Right atrium auricular region (tissue), 2 donors: Measurements from ENCODE around the gene TP73. TPM values are rescaled to one million over a fixed set of nuclear protein-coding genes. Genes with fewer than 3 reads are reported as not detected.

Experiments used
- DNase-seq: peaks from one replicate; pipeline ENCODE4 v3.0.0-alpha.2; 2019; ENCODE audit warnings: low spot score
- H3K27ac ChIP-seq, 2 donors: fragments of 200-600 bp; sonication (generic); 1 replicate in 1 of 2; 2 replicates in 1 of 2; pipeline ENCODE4 v1.5.1; 2016 to 2019
- H3K27me3 ChIP-seq, 2 donors: fragments of 200-600 bp; sonication (generic); one replicate each; pipeline versions ENCODE4 v1.5.1 to v1.6.0; 2017 to 2019
- H3K36me3 ChIP-seq: fragments of 200-600 bp; sonication (generic); one replicate; pipeline ENCODE4 v1.5.1; 2016
- H3K4me1 ChIP-seq, 2 donors: fragments of 200-600 bp; sonication (generic); one replicate each; pipeline versions ENCODE4 v1.5.1 to v1.6.0; 2017 to 2019
- H3K4me3 ChIP-seq, 2 donors: fragments of 200-600 bp; sonication (generic); 1 replicate in 1 of 2; 2 replicates in 1 of 2; pipeline ENCODE4 v1.5.1; 2017 to 2019; ENCODE audit warnings: mild to moderate bottlenecking in 1 of 2, moderate library complexity in 1 of 2
- H3K9me3 ChIP-seq, 2 donors: fragments of 200-600 bp; sonication (generic); one replicate each; pipeline ENCODE4 v1.5.1; 2019
- CTCF ChIP-seq, 2 donors: fragments of 200-600 bp; sonication (generic); IDR thresholded peaks; one replicate each; pipeline ENCODE4 v1.5.1; 2019; ENCODE audit warnings: antibody characterized with exemption in 2 of 2
- total RNA-seq, 2 donors: library from RNA; depleted of rRNA; stranded (reverse); fragments of >200 nt; gene quantifications; one replicate each; pipeline ENCODE4 v1.1.0, GENCODE V29; 2016

Gene TP73
- total RNA-seq, 2 donors from 2014 or later: 0.16 TPM; not detected in 1

DNA sequence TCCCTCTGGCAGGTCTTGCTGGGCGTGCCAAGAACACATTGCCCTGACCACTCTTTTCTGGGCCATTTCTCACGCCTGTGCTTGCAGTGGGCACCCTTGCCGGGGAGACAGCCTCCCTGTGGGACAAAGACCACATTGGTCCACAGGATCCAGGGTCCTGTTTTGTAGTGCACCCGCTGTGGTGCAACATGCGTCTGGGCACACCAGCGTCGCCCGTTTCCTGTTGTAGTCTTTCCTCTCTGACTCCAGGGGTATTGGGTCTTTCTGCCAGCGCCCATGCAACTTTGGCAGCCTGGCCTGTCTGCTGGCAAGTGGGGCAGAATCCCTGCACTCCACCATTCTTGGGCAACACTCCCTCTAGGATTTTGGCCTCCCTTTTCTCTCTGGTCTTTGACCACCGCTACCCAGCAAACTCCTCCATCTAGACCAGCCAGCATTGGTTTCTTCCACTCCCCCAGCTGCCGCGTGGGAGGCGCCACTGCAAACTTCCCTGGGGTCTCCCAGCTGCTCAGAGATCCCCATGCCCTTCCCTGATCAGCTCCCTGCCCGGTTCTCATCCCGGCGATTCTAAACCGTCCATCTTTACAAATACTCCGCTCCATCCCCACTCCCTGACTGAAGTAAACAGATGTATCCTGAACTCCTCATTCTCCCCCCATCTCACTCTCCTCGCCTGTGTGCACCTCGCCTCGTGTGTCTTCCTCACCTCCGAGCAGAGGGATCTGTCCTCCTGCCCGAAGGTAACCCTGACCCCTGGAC, 28.7 kb upstream of the TP73 start:
- DNase-seq: no peak
- Histone ChIP-seq H3K4me1 (peaks cover 0 to 32% of the 10 kb centered on the region in 2 donors), H3K27ac (peak overlapping the region; percentile 57 to 81)

DNA sequence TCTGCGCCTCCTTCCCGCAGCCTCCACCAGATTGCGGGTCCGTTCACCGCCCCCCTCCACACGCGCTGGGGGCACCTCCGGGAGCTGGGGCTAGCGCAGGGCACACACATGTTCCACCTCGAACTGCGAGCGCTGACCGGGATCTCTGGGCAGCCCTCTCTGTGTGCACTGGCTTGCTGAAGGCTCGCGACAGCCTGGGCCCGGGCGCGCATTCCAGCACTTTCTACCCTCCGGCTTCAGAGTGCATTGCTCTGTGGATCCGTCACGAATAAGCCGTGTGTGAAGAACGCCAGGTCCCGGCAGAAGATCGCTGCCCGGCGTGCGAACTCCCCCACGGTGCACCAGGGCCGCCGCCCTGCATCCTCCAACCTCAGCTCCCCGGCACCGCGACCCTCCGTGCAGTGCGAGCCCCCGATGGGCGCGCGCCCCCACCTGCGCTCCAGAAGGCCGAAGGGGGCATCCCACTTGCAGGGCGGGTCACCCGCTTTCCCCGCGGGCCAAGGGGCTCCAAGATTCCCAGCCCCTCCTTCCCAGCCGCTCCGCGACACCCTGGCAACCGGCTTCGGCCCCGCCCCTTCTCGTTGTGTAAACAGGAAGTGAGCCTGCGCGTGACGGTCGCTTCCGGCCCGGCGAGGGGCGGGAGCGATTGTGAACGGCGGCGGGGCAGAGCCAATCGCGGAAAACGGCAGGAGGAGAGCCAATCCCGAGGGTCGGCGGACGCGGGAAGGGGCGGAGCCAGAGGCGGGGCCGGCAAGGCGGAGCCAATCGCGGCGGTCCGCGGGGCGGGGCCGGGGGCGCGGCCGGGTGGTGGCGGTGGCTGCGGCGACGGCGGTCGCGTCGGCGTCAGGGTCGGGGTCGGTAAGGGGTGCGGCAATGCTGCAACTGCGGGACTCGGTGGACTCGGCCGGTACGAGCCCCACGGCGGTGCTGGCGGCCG, 27.8 kb upstream of the TP73 start, which contains the start of gene TPRG1L:
Gene TPRG1L, plus strand, starts transcription at position 816 of the 937 bp plus-strand sequence. Its CDS starts 58 bp downstream, at position 874.
- peak; percentile 98 for DNase-seq
- no peaks in the 10 kb centered on the region for H3K27me3 ChIP-seq
- H3K9me3 ChIP-seq: no peaks in the 10 kb centered on the region
- H3K27ac ChIP-seq: peak within 1 kb of the TSS; percentile 71 to 81
- H3K4me1 ChIP-seq: peaks cover 0 to 24% of the 10 kb centered on the region in 2 donors
- H3K36me3 ChIP-seq: peaks cover 22% of the 10 kb centered on the region
- no peak for TF ChIP-seq CTCF (IDR thresholded peaks at IDR 0.05)
- peak within 1 kb of the TSS; percentile 87 to 98 for H3K4me3 ChIP-seq

More for the DNA sequence above, 28.7 kb upstream of the TP73 start:
- no peak for TF ChIP-seq CTCF (IDR thresholded peaks at IDR 0.05)
- Histone ChIP-seq H3K9me3 (no peaks in the 10 kb centered on the region), H3K27me3 (no peaks in the 10 kb centered on the region), H3K36me3 (peaks cover 14% of the 10 kb centered on the region), H3K4me3 (peak overlapping the region; percentile 87 to 98)

GRCh38 chr1:3625151-3625907, 27.0 kb upstream of the TP73 start:
- no peak for TF ChIP-seq CTCF (IDR thresholded peaks at IDR 0.05)
- Histone ChIP-seq H3K4me1 (peaks cover 0 to 24% of the 10 kb centered on the region in 2 donors), H3K27ac (peak overlapping the region; percentile 67 to 71), H3K9me3 (no peaks in the 10 kb centered on the region), H3K4me3 (peak overlapping the region; percentile 87 to 98), H3K36me3 (peaks cover 31% of the 10 kb centered on the region), H3K27me3 (no peaks in the 10 kb centered on the region)
- DNase-seq: no peak

DNA sequence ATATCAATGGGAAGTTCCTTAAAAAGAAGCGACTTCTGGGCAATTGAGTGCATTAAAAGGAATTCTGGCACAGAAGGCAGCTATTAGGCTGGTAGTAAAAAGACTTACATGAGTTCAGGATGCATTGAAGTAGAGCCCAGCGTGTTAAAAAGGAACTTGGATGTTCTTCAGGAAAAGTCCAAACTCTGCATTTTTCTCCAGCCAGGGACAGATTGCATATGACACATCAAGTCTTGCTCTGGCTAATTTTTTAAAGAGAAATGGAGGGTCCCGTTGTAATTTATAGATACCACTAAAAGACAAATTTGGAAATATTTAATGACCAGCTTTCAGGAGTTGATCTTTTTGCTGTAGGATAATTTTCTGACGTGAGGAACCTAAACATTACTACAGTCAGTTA, 26.3 kb upstream of the TP73 start:
- H3K27me3 ChIP-seq: no peaks in the 10 kb centered on the region
- peaks cover 0 to 24% of the 10 kb centered on the region in 2 donors for H3K4me1 ChIP-seq
- H3K36me3 ChIP-seq: peaks cover 32% of the 10 kb centered on the region
- no peak for TF ChIP-seq CTCF (IDR thresholded peaks at IDR 0.05)
- no peak overlapping the region for H3K27ac ChIP-seq
- H3K4me3 ChIP-seq: no peak overlapping the region
- no peak for DNase-seq
- H3K9me3 ChIP-seq: no peaks in the 10 kb centered on the region

DNA sequence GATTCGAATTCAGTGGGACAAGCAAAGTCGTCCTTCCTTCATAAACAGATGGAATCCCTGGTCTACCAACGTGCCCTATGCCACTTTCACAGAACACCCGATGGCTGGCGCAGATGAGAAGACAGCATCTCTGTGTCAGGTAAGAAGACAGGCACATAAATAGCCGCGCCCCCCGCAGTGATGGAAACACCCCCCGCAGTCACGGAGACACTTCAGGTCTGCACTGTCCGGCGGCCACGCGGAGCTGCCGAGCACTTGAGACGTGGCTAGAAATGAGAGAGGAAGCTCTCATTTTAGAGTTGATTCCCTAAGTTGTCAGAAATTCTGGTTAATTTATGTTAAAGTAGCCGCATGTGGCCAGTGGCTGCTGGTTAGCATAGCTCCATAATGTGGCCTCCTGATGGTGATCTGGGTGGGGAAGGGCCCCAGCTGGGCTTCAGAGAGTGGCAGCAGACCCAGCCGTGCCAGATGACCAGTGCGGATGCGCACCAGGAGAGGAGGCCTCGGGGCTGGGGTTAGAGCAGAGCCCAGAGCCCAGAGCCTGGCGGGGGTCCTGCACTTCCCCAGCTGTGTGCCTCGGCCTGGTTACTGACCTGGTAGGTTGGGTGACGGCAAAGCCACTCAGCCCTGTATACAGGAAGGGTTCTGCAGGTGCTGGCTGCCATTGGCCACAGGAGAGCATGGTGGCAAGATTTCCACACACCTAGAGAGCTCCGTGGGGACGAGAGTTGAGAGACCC, 24.6 kb upstream of the TP73 start:
- H3K27me3 ChIP-seq: no peaks in the 10 kb centered on the region
- DNase-seq: no peak
- peaks cover 0 to 24% of the 10 kb centered on the region in 2 donors for H3K4me1 ChIP-seq
- H3K9me3 ChIP-seq: no peaks in the 10 kb centered on the region
- H3K4me3 ChIP-seq: no peak overlapping the region
- H3K27ac ChIP-seq: no peak overlapping the region
- TF ChIP-seq CTCF (IDR thresholded peaks at IDR 0.05): no peak
- peaks cover 41% of the 10 kb centered on the region for H3K36me3 ChIP-seq
